Neural cell (in vitro differentiated cells): ENCODE measurements around the gene LEF1. TPM values are rescaled to one million over a fixed set of nuclear protein-coding genes. Genes with fewer than 3 reads are reported as not detected.

Experiments
- H2AFZ ChIP-seq: fragments of 200-600, 300-800 bp; sonication (generic), shearing (Covaris generic); 2 replicates; pipeline ENCODE4 v1.6.0; 2014; ENCODE audit warnings: low read depth, mild to moderate bottlenecking, antibody characterized with exemption, low read length, moderate library complexity
- H3F3A ChIP-seq: fragments of 200-600 bp; shearing (Covaris generic); 2 replicates; pipeline ENCODE4 v1.6.1; 2016; ENCODE audit warnings: mild to moderate bottlenecking, moderate library complexity, mixed read lengths, antibody characterized with exemption, low read length; ENCODE audit not compliant: insufficient read depth, poor library complexity, severe bottlenecking
- H3K27ac ChIP-seq: fragments of 200-600, 300-800 bp; sonication (generic), shearing (Covaris generic); 2 replicates; pipeline ENCODE4 v1.5.1; 2014; ENCODE audit warnings: mild to moderate bottlenecking, low read length, moderate library complexity
- H3K27me3 ChIP-seq: fragments of 300-800, 200-600 bp; sonication (generic), shearing (Covaris generic); 2 replicates; pipeline ENCODE4 v1.6.0; 2014; ENCODE audit warnings: mild to moderate bottlenecking, low read depth, low read length, moderate library complexity; ENCODE audit not compliant: insufficient read depth
- H3K36me3 ChIP-seq: fragments of 300-800, 200-600 bp; sonication (generic), shearing (Covaris generic); 2 replicates; pipeline ENCODE4 v1.5.1; 2014; ENCODE audit warnings: mild to moderate bottlenecking, antibody characterized with exemption, low read length, moderate library complexity; ENCODE audit not compliant: insufficient read depth
- H3K4me2 ChIP-seq: fragments of 300-800, 200-600 bp; sonication (generic), shearing (Covaris generic); 2 replicates; pipeline ENCODE4 v1.6.0; 2014; ENCODE audit warnings: mild to moderate bottlenecking, low read length
- H3K4me3 ChIP-seq: fragments of 300-800, 200-600 bp; sonication (generic), shearing (Covaris generic); 2 replicates; pipeline ENCODE4 v1.5.1; 2014; ENCODE audit warnings: mild to moderate bottlenecking, low read length, moderate library complexity
- H3K79me2 ChIP-seq: fragments of 200-600 bp; shearing (Covaris generic); replicated peaks from 2 replicates; pipeline ENCODE4 v1.6.0; 2014; ENCODE audit warnings: mild to moderate bottlenecking, low read length, moderate library complexity; ENCODE audit not compliant: insufficient read depth
- H3K9ac ChIP-seq: fragments of 300-800, 200-600 bp; sonication (generic), shearing (Covaris generic); 2 replicates; pipeline ENCODE4 v1.6.1; 2016; ENCODE audit warnings: mild to moderate bottlenecking, low read length, mixed read lengths
- H3K9me2 ChIP-seq: fragments of 200-600 bp; shearing (Covaris generic); 2 replicates; pipeline ENCODE4 v1.6.1; 2016; ENCODE audit warnings: mild to moderate bottlenecking, low read length, mixed read lengths; ENCODE audit not compliant: insufficient read depth
- H3K9me3 ChIP-seq: fragments of 200-600, 300-800 bp; sonication (generic), shearing (Covaris generic); 2 replicates; pipeline ENCODE4 v1.6.1; 2016; ENCODE audit warnings: mild to moderate bottlenecking, mixed run types, low read length, moderate library complexity, mixed read lengths
- H4K20me1 ChIP-seq: fragments of 200-600 bp; shearing (Covaris generic); 2 replicates; pipeline ENCODE4 v1.6.1; 2016; ENCODE audit warnings: mild to moderate bottlenecking, mixed run types; ENCODE audit not compliant: insufficient read depth
- EP300 ChIP-seq: fragments of 450-650 bp; conservative IDR thresholded peaks from 2 replicates; pipeline ENCODE4 v1.6.1; 2014; ENCODE audit warnings: antibody characterized with exemption, mild to moderate bottlenecking, moderate library complexity; ENCODE audit not compliant: poor library complexity, severe bottlenecking
- EZH2 ChIP-seq: fragments of 200-600, 300-800 bp; shearing (Covaris generic), sonication (generic); IDR thresholded peaks from 2 replicates; pipeline ENCODE4 v1.6.1; 2014; ENCODE audit warnings: antibody characterized with exemption, low read length, borderline replicate concordance, mild to moderate bottlenecking; ENCODE audit not compliant: insufficient read depth, poor library complexity, severe bottlenecking
- MXI1 ChIP-seq: fragments of 450-650 bp; conservative IDR thresholded peaks from 2 replicates; pipeline ENCODE4 v1.6.1; 2014; ENCODE audit warnings: antibody characterized with exemption, mild to moderate bottlenecking; ENCODE audit not compliant: poor library complexity, severe bottlenecking
- POLR2AphosphoS5 ChIP-seq: IDR thresholded peaks from 2 replicates; pipeline ENCODE4 v1.6.1; 2012
- RAD21 ChIP-seq: fragments of 450-650 bp; conservative IDR thresholded peaks from 2 replicates; pipeline ENCODE4 v1.6.1; 2014; ENCODE audit warnings: antibody characterized with exemption, mild to moderate bottlenecking, moderate library complexity
- REST ChIP-seq: IDR thresholded peaks from 2 replicates; pipeline ENCODE4 v1.6.1; 2012; ENCODE audit warnings: borderline replicate concordance
- SMC3 ChIP-seq: fragments of 450-650 bp; conservative IDR thresholded peaks from 2 replicates; pipeline ENCODE4 v1.6.1; 2014; ENCODE audit warnings: antibody characterized with exemption, mild to moderate bottlenecking, moderate library complexity; ENCODE audit not compliant: poor library complexity
- TAF1 ChIP-seq: IDR thresholded peaks from 2 replicates; pipeline ENCODE4 v1.6.1; 2012; ENCODE audit warnings: low read depth
- polyA plus RNA-seq: library from polyadenylated mRNA; depleted of rRNA; stranded (reverse); fragments of >200 nt; gene quantifications from 2 replicates; pipeline ENCODE4 v1.2.3, GENCODE V29; 2014
- TF ChIP-seq, protein P1 (sequence below): fragments of 450-650 bp; IDR thresholded peaks from 2 replicates; pipeline ENCODE4 v1.5.1; 2014; ENCODE audit warnings: antibody characterized with exemption, mild to moderate bottlenecking, moderate library complexity; ENCODE audit not compliant: poor library complexity, severe bottlenecking

The LEF1 gene
- polyA plus RNA-seq, 1 donor from 2014 or later: 0.78 TPM

- Histone ChIP-seq H3K27ac (no peak overlapping the region), H3K9me2 (no peaks in the 10 kb centered on the region), H3K4me3 (no peak overlapping the region), H3K9me3 (no peaks in the 10 kb centered on the region), H3K79me2 (no peaks in the 10 kb centered on the region), H3K9ac (no peak overlapping the region), H3K4me2 (no peak overlapping the region), H3K36me3 (no peaks in the 10 kb centered on the region), H3K27me3 (no peaks in the 10 kb centered on the region), H3F3A (no peaks in the 10 kb centered on the region), H4K20me1 (no peaks in the 10 kb centered on the region), H2AFZ (no peak overlapping the region)
- TF ChIP-seq POLR2AphosphoS5 (no peak), TAF1 (no peak), SMC3 (no peak), MXI1 (no peak), REST (no peak), EZH2 (no peak), RAD21 (no peak), EP300 (no peak)
- TF ChIP-seq, protein P1, sequence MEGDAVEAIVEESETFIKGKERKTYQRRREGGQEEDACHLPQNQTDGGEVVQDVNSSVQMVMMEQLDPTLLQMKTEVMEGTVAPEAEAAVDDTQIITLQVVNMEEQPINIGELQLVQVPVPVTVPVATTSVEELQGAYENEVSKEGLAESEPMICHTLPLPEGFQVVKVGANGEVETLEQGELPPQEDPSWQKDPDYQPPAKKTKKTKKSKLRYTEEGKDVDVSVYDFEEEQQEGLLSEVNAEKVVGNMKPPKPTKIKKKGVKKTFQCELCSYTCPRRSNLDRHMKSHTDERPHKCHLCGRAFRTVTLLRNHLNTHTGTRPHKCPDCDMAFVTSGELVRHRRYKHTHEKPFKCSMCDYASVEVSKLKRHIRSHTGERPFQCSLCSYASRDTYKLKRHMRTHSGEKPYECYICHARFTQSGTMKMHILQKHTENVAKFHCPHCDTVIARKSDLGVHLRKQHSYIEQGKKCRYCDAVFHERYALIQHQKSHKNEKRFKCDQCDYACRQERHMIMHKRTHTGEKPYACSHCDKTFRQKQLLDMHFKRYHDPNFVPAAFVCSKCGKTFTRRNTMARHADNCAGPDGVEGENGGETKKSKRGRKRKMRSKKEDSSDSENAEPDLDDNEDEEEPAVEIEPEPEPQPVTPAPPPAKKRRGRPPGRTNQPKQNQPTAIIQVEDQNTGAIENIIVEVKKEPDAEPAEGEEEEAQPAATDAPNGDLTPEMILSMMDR: no peak
Observed at GRCh38 chr4:108049406-108049805, 119.3 kb downstream of the LEF1 start.

DNA sequence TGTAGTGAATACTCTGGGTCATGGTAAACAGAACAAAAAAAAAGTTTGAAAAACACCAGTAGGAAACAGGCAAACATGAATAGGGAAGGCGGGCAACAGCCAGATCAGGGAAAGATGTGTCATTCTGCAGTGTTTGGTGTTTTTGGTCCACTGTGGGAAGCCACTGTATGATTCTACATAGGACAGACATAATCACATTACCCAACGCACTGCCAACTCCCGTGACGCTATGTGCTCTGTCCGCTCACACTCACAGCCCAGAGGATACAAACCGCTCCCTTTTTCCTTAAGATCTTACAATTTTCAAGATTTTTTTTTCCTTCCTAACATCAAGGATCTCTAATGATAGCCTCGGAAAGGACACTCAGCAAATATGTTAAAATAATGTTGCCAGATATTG lies 119.7 kb downstream of the LEF1 start:
- no peak overlapping the region for H3K9ac ChIP-seq
- H2AFZ ChIP-seq: no peak overlapping the region
- no peaks in the 10 kb centered on the region for H3K36me3 ChIP-seq
- no peak overlapping the region for H3K27ac ChIP-seq
- no peaks in the 10 kb centered on the region for H3K79me2 ChIP-seq
- H3F3A ChIP-seq: no peaks in the 10 kb centered on the region
- H3K27me3 ChIP-seq: no peaks in the 10 kb centered on the region
- no peak overlapping the region for H3K4me3 ChIP-seq
- no peaks in the 10 kb centered on the region for H4K20me1 ChIP-seq
- TF ChIP-seq POLR2AphosphoS5: no peak
- no peak for TF ChIP-seq EP300
- TF ChIP-seq TAF1: no peak
- no peak for TF ChIP-seq RAD21
- TF ChIP-seq REST: no peak
- TF ChIP-seq MXI1: no peak
- TF ChIP-seq EZH2: no peak
- no peak for TF ChIP-seq SMC3
- H3K9me2 ChIP-seq: no peaks in the 10 kb centered on the region
- H3K9me3 ChIP-seq: no peaks in the 10 kb centered on the region
- no peak overlapping the region for H3K4me2 ChIP-seq
